Measurements from ENCODE around the gene C14orf132.
A peak's percentile ranks its signal among the peaks of the same experiment; 100 is the strongest.

The C14orf132 gene

GRCh38 chr14:96084796-96085195, 45.6 kb downstream of the C14orf132 start:
- DNase-seq, result no peak

- no peak for DNase-seq
Observed at GRCh38 chr14:96085369-96085768, 46.2 kb downstream of the C14orf132 start.

GRCh38 chr14:96086032-96086431, 46.9 kb downstream of the C14orf132 start:
- DNase-seq, result peak; percentile 73

- peak; percentile 27 for DNase-seq
Observed at GRCh38 chr14:96086574-96087077, 47.5 kb downstream of the C14orf132 start.

DNA sequence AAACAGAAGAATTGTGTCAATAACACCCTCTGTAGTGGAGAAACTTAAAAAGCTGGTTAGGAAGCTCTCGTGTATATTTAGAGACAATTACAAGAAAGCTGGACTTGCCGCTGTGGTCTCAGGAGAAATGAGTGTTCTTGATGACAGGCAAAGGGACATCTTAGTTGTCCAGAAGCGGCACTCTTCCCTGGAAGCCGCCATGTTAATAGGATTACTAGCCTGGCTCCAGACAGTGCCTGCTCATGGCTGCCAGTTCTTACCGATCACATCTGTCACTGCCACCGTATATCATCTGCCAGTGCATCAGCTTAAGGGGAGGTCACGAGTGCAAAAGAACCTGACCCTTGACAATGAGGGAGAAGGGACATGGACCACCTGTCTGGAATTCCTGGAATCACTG, 48.9 kb downstream of the C14orf132 start:
- no peak for DNase-seq

GRCh38 chr14:96088481-96088880, 49.3 kb downstream of the C14orf132 start:
- no peak for DNase-seq

DNA sequence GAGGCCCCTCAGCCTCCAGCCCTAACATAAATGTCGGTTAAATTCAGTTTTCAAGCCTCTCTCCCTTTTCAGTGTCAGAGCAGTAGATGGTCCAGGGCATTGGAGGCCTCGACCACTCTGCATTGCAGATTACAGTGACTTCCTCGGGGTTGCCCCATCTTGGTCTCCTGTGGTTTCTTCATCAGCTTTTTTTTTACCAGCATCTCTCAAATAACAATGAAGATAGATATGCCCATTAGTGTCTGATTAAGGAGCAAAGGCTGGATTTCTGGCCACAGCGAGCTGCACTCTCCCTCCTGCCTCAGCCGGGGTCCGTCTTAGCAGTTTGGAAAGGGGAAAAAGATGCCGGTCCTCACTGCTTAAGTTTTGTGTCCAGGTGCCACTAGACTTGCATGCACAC, 49.7 kb downstream of the C14orf132 start:
- no peak for DNase-seq

DNA sequence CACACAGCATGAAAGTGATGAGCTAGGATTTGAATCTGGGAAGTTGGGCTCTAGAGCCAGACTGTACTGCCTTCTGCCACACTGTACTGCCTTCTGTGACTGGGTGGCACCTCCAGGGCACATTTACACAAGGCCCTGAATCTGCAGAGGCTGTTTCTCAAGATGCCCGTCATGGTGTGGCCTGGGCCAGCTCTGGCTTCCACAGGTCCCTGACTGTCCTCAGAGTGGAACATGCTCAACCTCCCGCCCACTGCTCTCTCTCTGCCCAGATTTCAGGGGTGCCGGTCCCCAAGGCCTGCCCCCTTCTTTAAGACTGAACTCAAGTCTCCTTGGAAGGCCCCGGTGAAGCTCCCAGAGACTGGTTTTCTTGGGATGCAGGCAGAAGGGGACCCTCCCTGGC, 50.2 kb downstream of the C14orf132 start:
- no peak for DNase-seq

DNA sequence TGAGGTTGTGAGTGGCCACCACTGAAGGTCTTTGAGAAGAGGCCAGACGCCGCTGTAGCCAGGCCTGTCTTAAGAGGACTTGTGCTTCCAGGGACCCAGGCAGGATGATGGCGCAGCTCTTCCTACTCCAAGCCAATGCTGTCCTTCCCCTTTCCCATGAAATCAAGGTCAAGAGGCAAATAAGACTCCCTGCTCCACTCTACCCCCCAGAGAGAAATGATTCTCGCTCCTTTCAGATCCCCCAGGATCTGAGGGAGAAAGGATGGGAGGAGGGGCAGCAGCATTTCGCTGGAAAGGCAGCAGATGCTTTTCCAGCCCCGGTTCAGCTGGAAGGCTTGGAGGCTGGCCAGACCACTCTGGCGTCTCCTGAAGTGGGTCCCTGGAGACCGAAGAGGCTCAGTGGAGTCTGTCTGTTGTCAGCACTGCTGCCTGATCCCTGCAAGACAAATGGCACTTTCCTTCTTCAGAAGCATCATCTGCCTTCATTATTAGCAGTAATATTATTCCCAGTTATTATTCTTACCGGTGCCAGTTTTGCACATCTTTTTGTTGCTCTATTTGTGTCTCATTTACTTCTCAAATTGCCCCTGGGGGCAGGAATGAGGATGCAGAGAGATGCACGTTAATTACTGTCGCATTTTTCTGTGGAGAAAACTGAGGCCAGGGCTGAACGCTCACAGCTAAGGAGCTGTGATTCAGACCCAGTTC, 51.4 kb downstream of the C14orf132 start:
- peak; percentile 94 for DNase-seq

DNA sequence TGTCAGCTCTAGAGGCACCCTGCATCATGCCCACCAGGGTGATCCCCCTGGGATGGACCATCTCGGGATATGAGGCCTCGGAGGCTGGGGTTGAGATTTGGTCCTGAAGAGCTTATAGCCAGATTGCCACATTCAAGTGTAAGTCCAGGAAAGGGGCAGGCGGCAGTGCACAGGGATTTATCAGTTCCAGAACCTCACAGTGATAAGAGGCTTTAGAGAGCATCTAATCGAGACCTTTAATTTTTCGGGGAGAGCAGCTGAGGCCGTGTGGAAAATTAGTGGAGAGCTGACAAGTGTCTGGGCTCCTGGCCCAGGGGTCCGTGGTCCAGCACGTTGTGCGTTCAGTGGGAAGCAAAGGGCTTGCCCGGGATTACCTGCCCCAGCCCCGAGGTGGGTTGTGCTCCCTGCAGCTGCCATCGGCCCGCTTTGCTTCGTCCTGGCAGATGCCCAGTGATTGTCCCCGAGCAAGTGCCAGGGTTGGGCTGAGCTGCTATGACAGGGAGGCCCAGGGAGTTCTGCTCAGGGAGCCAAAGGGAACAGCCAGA, 52.1 kb downstream of the C14orf132 start:
- DNase-seq, result no peak

GRCh38 chr14:96091941-96092411, 52.8 kb downstream of the C14orf132 start:
- peak; percentile 69 for DNase-seq

GRCh38 chr14:96092936-96093335, 53.8 kb downstream of the C14orf132 start:
- DNase-seq, result no peak

DNA sequence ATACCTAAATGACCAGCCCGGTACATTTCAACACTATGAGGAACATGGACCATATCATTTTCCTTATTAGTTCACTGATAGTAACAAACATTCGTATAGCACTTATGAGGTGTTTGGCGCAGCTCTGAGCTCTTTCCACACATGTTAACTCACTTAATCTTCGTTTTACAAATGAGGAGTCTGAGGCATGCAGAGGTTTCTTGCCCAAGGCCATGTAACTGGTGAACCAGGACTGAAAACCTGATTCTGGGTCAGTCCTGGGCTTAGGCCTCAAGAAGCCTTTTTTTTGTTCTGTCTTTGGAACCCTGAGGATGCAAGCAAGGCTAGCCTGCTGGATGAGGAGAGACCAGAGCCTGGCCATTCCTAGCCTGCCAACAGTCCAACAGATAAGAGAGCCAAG, 55.0 kb downstream of the C14orf132 start:
- no peak for DNase-seq

DNA sequence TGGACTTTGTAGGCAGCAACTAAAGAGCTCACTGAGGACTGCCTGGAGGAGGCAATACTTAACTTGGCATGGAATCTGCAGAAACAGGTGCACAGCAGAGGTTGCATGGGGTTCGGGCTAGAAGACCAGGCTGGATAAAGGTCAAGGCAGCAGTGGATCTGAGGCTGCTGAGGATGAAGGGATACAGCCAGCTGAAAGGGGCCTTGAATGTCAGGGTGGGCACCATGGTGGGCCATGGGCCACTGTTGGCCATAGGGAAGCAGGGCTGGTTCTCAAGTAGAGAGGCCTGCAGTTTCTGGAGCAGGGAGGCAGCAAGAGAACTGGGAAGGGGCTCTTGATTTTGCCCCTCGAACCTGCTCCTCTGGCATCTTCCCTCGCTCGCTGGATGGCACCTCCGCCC, 55.5 kb downstream of the C14orf132 start:
- DNase-seq, result no peak

DNA sequence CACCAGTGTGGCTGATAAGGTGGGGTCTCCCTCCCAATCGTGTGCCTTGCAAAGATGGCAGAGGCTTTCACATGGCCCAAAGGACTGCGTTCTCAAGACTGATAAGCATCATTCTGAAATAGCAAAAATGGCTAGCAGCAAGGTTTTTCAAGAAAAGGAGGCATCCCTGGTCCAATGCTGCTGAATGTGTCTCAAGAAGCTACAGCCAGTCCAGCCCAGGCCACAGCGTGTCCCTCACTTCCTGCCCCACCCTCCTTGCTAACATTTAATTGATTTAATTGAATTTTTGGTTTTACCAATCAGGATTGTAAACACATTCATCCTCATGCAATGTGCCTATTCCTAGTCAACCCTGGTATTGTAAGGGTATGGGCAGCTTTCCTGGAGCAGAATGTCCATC, 55.9 kb downstream of the C14orf132 start:
- DNase-seq, result no peak

DNA sequence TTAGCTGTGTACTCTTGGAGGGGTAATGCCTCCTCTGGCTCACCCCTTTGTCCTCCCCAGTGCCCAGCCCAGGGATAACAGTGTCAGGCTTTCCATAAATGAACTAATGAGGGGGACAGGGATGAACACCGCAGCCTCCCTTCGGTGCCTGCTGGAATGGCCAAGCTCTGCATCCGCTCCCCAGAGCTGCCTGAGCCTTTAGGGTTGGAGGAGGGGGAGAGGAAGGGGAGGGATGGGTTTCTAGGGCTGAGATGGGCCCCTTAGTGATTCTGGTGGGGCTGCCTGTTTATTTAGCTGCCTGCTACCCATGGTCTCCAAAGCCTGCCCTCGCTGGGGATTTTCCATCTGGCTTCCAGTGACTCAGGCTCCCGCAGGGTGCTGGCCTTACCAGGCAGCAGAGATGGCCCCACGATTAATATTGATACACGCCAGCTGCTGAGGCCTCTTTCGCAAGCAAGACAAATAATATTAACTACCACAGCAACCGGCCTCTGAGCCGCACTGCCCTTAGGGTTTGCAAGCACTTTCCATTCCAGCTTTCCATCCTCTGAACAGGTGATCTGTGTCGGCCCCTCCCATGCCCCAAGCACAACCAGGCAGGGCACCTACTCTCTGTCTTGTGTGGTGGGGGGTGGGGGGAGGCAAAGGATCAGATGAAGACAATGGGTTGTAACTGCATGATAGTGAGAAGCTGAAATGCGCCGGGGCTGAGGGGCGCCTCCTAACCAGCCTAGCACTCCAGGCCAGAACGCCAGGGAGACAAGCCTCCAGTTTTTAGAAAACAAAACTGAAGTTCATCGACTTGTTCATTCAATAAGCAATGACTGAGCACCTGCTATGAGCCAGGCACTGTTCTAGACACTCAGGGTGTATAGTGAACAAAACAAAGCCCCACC, 56.7 kb downstream of the C14orf132 start:
- peak; percentile 62 for DNase-seq

GRCh38 chr14:96096639-96097610, 57.8 kb downstream of the C14orf132 start:
- no peak for DNase-seq

- DNase-seq, result no peak
Observed at GRCh38 chr14:96097752-96098151, 58.6 kb downstream of the C14orf132 start.

- DNase-seq, result peak; percentile 49
Observed at GRCh38 chr14:96098309-96098998, 59.3 kb downstream of the C14orf132 start.

GRCh38 chr14:96098999-96099335, 59.8 kb downstream of the C14orf132 start:
- no peak for DNase-seq

GRCh38 chr14:96100161-96101064, 61.3 kb downstream of the C14orf132 start:
- DNase-seq, result peak; percentile 78

All from fibroblast of skin of right quadriceps (primary cell).